Astrocyte of the cerebellum (primary cell): Measurements from ENCODE around the gene FKBP1B.

Experiments
- DNase-seq: peaks from one replicate; pipeline ENCODE4 v3.0.0-alpha.2; 2011; ENCODE audit warnings: low read depth
- H3K4me3 ChIP-seq: 2 replicates; pipeline ENCODE4 v1.5.1; 2011; ENCODE audit warnings: mild to moderate bottlenecking, low read depth, low read length, moderate library complexity
- CTCF ChIP-seq: IDR thresholded peaks from 2 replicates; pipeline ENCODE4 v1.5.1; 2012; ENCODE audit warnings: low read length, low read depth, moderate library complexity, mild to moderate bottlenecking; ENCODE audit errors: missing control alignments
- in situ Hi-C: cut with HindIII; loops from 2 replicates; pipeline ENCODE4 v1.10.0; 2017; ENCODE audit warnings: low sequenced_read_pairs

FKBP1B gene

GRCh38 chr2:24110660-24111303 lies 61.2 kb downstream of the FKBP1B start:
- no peak for TF ChIP-seq CTCF
- in situ Hi-C loops, result no loop called here
- H3K4me3 ChIP-seq, result no peak overlapping the region
- DNase-seq, result no peak

- no peak overlapping the region for H3K4me3 ChIP-seq
- TF ChIP-seq CTCF, result no peak
- in situ Hi-C loops, result no loop called here
- no peak for DNase-seq
These were observed 61.9 kb downstream of the FKBP1B start for GRCh38 chr2:24111407-24111901.
